Activated T-helper 1 cell treated with anti-CD3 and anti-CD28 coated beads, Interleukin-12 subunit alpha, Interleukin-12 subunit beta, Interleukin-2, Interleukin-4 antibody, amounts not matched to agents 30 ng/mL and 10 ng/mL and 1 ng/mL, durations not matched to agents 14 hours and 24 hours and 36 hours (primary cell): ENCODE results near the gene INKA2. TPM values are rescaled to one million over a fixed set of nuclear protein-coding genes. Genes with fewer than 3 reads are reported as not detected.
A peak's percentile ranks its signal among the peaks of the same experiment; 100 is the strongest.

Experiments
- DNase-seq: peaks from one replicate; pipeline ENCODE4 v3.0.0; 2021; ENCODE audit warnings: low spot score
- H3K27ac Mint-ChIP-seq: one replicate; pipeline ENCODE4 v1.8.0; 2021; ENCODE audit warnings: mild to moderate bottlenecking, mixed read lengths
- H3K27me3 Mint-ChIP-seq: one replicate; pipeline ENCODE4 v1.8.0; 2022; ENCODE audit warnings: mild to moderate bottlenecking, moderate library complexity, mixed read lengths; ENCODE audit not compliant: insufficient read depth
- H3K36me3 Mint-ChIP-seq: one replicate; pipeline ENCODE4 v1.8.0; 2021; ENCODE audit warnings: low read depth, mixed read lengths
- H3K4me1 Mint-ChIP-seq: one replicate; pipeline ENCODE4 v1.8.0; 2021; ENCODE audit warnings: low read depth, mixed read lengths
- H3K4me3 Mint-ChIP-seq: one replicate; pipeline ENCODE4 v1.8.0; 2021; ENCODE audit warnings: mild to moderate bottlenecking, moderate library complexity, mixed read lengths
- H3K9me3 Mint-ChIP-seq: one replicate; pipeline ENCODE4 v1.8.0; 2021; ENCODE audit warnings: mixed read lengths
- intact Hi-C: fragments of 100-400 bp; cut with micrococcal nuclease; formaldehyde crosslinking; loops from one replicate; pipeline ENCODE4 v1.15.1; 2024
- total RNA-seq: library from RNA; stranded (reverse); gene quantifications from 2 replicates; pipeline ENCODE4 v1.2.3, GENCODE V29; 2022

The INKA2 gene
- total RNA-seq, 1 donor from 2014 or later, result 1.3 TPM

- no peak for DNase-seq
- intact Hi-C loops, result no loop called here
- no peaks in the 10 kb centered on the region for H3K4me1 Mint-ChIP-seq
- no peaks in the 10 kb centered on the region for H3K36me3 Mint-ChIP-seq
- H3K27me3 Mint-ChIP-seq, result peaks cover 2% of the 10 kb centered on the region
- no peaks in the 10 kb centered on the region for H3K9me3 Mint-ChIP-seq
- H3K27ac Mint-ChIP-seq, result no peak overlapping the region
- no peak overlapping the region for H3K4me3 Mint-ChIP-seq
Measured at GRCh38 chr1:111723091-111723806, 15.9 kb downstream of the INKA2 start.

- Mint-ChIP-seq H3K27ac (peak overlapping the region; percentile 20), H3K4me3 (no peak overlapping the region), H3K9me3 (no peaks in the 10 kb centered on the region), H3K4me1 (peaks cover 7% of the 10 kb centered on the region), H3K27me3 (no peaks in the 10 kb centered on the region), H3K36me3 (peaks cover 13% of the 10 kb centered on the region)
- intact Hi-C loops, result no loop called here
- DNase-seq, result no peak
Measured at GRCh38 chr1:111720977-111721786, 18.0 kb downstream of the INKA2 start.

- intact Hi-C loops, result no loop called here
- no peaks in the 10 kb centered on the region for H3K9me3 Mint-ChIP-seq
Measured at GRCh38 chr1:111720274-111720976, 18.8 kb downstream of the INKA2 start.

GRCh38 chr1:111719674-111720132 lies 19.5 kb downstream of the INKA2 start:
- Mint-ChIP-seq H3K9me3 (no peaks in the 10 kb centered on the region), H3K27me3 (no peaks in the 10 kb centered on the region), H3K36me3 (peaks cover 13% of the 10 kb centered on the region), H3K4me3 (no peak overlapping the region), H3K4me1 (peaks cover 8% of the 10 kb centered on the region), H3K27ac (no peak overlapping the region)
- intact Hi-C loops, result loop anchor here (2.0 kb wide), 1 partner anchor 19 kb away; the partner anchor contains the start of gene INKA2
- no peak for DNase-seq

More at GRCh38 chr1:111720274-111720976, 18.8 kb downstream of the INKA2 start:
- no peak for DNase-seq
- Mint-ChIP-seq H3K4me3 (no peak overlapping the region), H3K27ac (peak overlapping the region; percentile 32), H3K27me3 (no peaks in the 10 kb centered on the region), H3K36me3 (peaks cover 13% of the 10 kb centered on the region), H3K4me1 (peaks cover 7% of the 10 kb centered on the region)

GRCh38 chr1:111719135-111719534 lies 20.1 kb downstream of the INKA2 start:
- DNase-seq, result no peak
- Mint-ChIP-seq H3K36me3 (peaks cover 13% of the 10 kb centered on the region), H3K27me3 (no peaks in the 10 kb centered on the region), H3K4me1 (peaks cover 14% of the 10 kb centered on the region), H3K27ac (no peak overlapping the region), H3K9me3 (no peaks in the 10 kb centered on the region), H3K4me3 (no peak overlapping the region)
- intact Hi-C loops, result loop anchor here (2.0 kb wide), 1 partner anchor 20 kb away; the partner anchor contains the start of gene INKA2

- Mint-ChIP-seq H3K4me3 (no peak overlapping the region), H3K27ac (peak overlapping the region; percentile 18), H3K27me3 (no peaks in the 10 kb centered on the region), H3K4me1 (peaks cover 23% of the 10 kb centered on the region), H3K9me3 (no peaks in the 10 kb centered on the region), H3K36me3 (peaks cover 19% of the 10 kb centered on the region)
- intact Hi-C loops, result no loop called here
- DNase-seq, result no peak
Measured at GRCh38 chr1:111717450-111717849, 21.7 kb downstream of the INKA2 start.

- Mint-ChIP-seq H3K27me3 (no peaks in the 10 kb centered on the region), H3K4me1 (peaks cover 24% of the 10 kb centered on the region)
Measured at GRCh38 chr1:111716333-111716732, 22.9 kb downstream of the INKA2 start.

GRCh38 chr1:111709986-111710385 lies 29.2 kb downstream of the INKA2 start:
- Mint-ChIP-seq H3K9me3 (no peaks in the 10 kb centered on the region), H3K4me1 (peaks cover 38% of the 10 kb centered on the region), H3K36me3 (peaks cover 35% of the 10 kb centered on the region), H3K4me3 (no peak overlapping the region), H3K27me3 (no peaks in the 10 kb centered on the region), H3K27ac (peak overlapping the region; percentile 32)
- intact Hi-C loops, result loop anchor here (2.0 to 5.0 kb wide), 2 partner anchors 33 to 83 kb away; no protein-coding TSS in a partner anchor
- no peak for DNase-seq

More at GRCh38 chr1:111716333-111716732, 22.9 kb downstream of the INKA2 start:
- no peak for DNase-seq
- H3K9me3 Mint-ChIP-seq, result no peaks in the 10 kb centered on the region
- no peak overlapping the region for H3K4me3 Mint-ChIP-seq
- intact Hi-C loops, result no loop called here
- H3K36me3 Mint-ChIP-seq, result peaks cover 19% of the 10 kb centered on the region
- no peak overlapping the region for H3K27ac Mint-ChIP-seq

GRCh38 chr1:111707906-111708305 lies 31.3 kb downstream of the INKA2 start:
- no peaks in the 10 kb centered on the region for H3K27me3 Mint-ChIP-seq
- no peak for DNase-seq

GRCh38 chr1:111706921-111707320 lies 32.3 kb downstream of the INKA2 start:
- H3K4me3 Mint-ChIP-seq, result no peak overlapping the region
- H3K36me3 Mint-ChIP-seq, result peaks cover 40% of the 10 kb centered on the region
- H3K9me3 Mint-ChIP-seq, result no peaks in the 10 kb centered on the region
- no peaks in the 10 kb centered on the region for H3K27me3 Mint-ChIP-seq
- intact Hi-C loops, result no loop called here
- H3K4me1 Mint-ChIP-seq, result peaks cover 27% of the 10 kb centered on the region
- no peak overlapping the region for H3K27ac Mint-ChIP-seq
- no peak for DNase-seq

More at GRCh38 chr1:111707906-111708305, 31.3 kb downstream of the INKA2 start:
- intact Hi-C loops, result no loop called here
- Mint-ChIP-seq H3K36me3 (peaks cover 39% of the 10 kb centered on the region), H3K4me3 (no peak overlapping the region), H3K9me3 (no peaks in the 10 kb centered on the region), H3K27ac (no peak overlapping the region), H3K4me1 (peaks cover 27% of the 10 kb centered on the region)

- H3K4me3 Mint-ChIP-seq, result no peak overlapping the region
- H3K27me3 Mint-ChIP-seq, result no peaks in the 10 kb centered on the region
- H3K9me3 Mint-ChIP-seq, result no peaks in the 10 kb centered on the region
- DNase-seq, result no peak
- peaks cover 46% of the 10 kb centered on the region for H3K36me3 Mint-ChIP-seq
- H3K27ac Mint-ChIP-seq, result no peak overlapping the region
- peaks cover 28% of the 10 kb centered on the region for H3K4me1 Mint-ChIP-seq
- intact Hi-C loops, result loop anchor here (2.0 kb wide), 1 partner anchor 195 kb away; no protein-coding TSS in a partner anchor
Measured at GRCh38 chr1:111705841-111706240, 33.4 kb downstream of the INKA2 start.

- Mint-ChIP-seq H3K4me1 (peaks cover 36% of the 10 kb centered on the region), H3K27me3 (no peaks in the 10 kb centered on the region), H3K9me3 (no peaks in the 10 kb centered on the region), H3K36me3 (peaks cover 53% of the 10 kb centered on the region), H3K27ac (peak overlapping the region; percentile 32), H3K4me3 (no peak overlapping the region)
- DNase-seq, result no peak
- intact Hi-C loops, result loop anchor here (2.0 kb wide), 1 partner anchor 194 kb away; no protein-coding TSS in a partner anchor
Measured at GRCh38 chr1:111704776-111705175, 34.4 kb downstream of the INKA2 start.
